Ishikawa (cell line): ENCODE measurements around the gene GPR15LG.
A peak's percentile ranks its signal among the peaks of the same experiment; 100 is the strongest.

Experiments used
- CEBPB ChIP-seq: IDR thresholded peaks from 2 replicates; pipeline ENCODE4 v1.6.1; 2012
- CREB1 ChIP-seq: IDR thresholded peaks from 2 replicates; pipeline ENCODE4 v1.6.1; 2012; ENCODE audit warnings: low read depth
- EP300 ChIP-seq: IDR thresholded peaks from 2 replicates; pipeline ENCODE4 v1.6.1; 2012; ENCODE audit warnings: borderline replicate concordance
- FOXM1 ChIP-seq: IDR thresholded peaks from 2 replicates; pipeline ENCODE4 v1.6.1; 2012; ENCODE audit warnings: low read depth, borderline replicate concordance
- NFIC ChIP-seq: IDR thresholded peaks from 2 replicates; pipeline ENCODE4 v1.6.1; 2012
- RAD21 ChIP-seq: IDR thresholded peaks from 2 replicates; pipeline ENCODE4 v1.6.1; 2012; ENCODE audit warnings: low read depth
- TAF1 ChIP-seq: IDR thresholded peaks from 2 replicates; pipeline ENCODE4 v1.6.1; 2012; ENCODE audit warnings: low read depth, mild to moderate bottlenecking
- YY1 ChIP-seq: IDR thresholded peaks from 2 replicates; pipeline ENCODE4 v1.6.1; 2012; ENCODE audit warnings: low read depth
- TF ChIP-seq, protein P1 (sequence below): IDR thresholded peaks from 2 replicates; pipeline ENCODE4 v1.6.1; 2012; ENCODE audit warnings: low read depth, mild to moderate bottlenecking
- TF ChIP-seq, protein P2 (sequence below): IDR thresholded peaks from 2 replicates; pipeline ENCODE4 v1.6.1; 2012
- TF ChIP-seq, protein P3 (sequence below): IDR thresholded peaks from 2 replicates; pipeline ENCODE4 v1.6.1; 2012

DNA sequence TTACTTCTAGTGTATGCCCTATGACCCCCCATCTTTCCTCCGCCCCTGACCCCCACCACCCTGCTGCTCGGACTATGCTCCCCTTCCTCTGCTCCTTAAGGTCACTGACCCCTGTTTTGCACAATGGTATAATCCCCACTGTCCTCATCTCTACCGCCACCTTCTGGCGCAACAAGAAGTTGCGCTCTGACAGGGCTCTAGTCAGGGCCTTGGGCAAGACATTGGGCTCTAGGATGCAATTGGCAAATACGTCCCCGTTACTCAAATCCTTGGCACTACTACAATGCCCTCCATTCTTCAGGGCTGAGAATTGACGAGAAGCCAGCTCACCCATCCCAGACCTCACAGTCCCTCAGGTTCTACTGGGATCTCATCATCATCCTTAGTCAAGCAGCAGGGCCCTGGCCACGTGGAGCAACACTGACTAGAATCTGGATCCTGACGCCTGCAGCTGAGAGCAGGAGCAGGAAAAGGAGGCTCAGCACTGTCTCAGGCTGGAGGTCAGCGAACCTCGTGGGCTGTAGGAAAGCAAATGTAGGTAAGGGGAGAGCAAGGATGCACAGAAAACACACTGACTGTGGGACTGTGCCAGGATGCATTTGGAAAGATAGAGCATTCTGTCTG, 41.1 kb downstream of the GPR15LG start:
- TF ChIP-seq CREB1 (no peak), RAD21 (peak; percentile 48), TAF1 (no peak), EP300 (no peak), CEBPB (no peak), FOXM1 (no peak), YY1 (no peak), NFIC (no peak)
- TF ChIP-seq, protein P1, sequence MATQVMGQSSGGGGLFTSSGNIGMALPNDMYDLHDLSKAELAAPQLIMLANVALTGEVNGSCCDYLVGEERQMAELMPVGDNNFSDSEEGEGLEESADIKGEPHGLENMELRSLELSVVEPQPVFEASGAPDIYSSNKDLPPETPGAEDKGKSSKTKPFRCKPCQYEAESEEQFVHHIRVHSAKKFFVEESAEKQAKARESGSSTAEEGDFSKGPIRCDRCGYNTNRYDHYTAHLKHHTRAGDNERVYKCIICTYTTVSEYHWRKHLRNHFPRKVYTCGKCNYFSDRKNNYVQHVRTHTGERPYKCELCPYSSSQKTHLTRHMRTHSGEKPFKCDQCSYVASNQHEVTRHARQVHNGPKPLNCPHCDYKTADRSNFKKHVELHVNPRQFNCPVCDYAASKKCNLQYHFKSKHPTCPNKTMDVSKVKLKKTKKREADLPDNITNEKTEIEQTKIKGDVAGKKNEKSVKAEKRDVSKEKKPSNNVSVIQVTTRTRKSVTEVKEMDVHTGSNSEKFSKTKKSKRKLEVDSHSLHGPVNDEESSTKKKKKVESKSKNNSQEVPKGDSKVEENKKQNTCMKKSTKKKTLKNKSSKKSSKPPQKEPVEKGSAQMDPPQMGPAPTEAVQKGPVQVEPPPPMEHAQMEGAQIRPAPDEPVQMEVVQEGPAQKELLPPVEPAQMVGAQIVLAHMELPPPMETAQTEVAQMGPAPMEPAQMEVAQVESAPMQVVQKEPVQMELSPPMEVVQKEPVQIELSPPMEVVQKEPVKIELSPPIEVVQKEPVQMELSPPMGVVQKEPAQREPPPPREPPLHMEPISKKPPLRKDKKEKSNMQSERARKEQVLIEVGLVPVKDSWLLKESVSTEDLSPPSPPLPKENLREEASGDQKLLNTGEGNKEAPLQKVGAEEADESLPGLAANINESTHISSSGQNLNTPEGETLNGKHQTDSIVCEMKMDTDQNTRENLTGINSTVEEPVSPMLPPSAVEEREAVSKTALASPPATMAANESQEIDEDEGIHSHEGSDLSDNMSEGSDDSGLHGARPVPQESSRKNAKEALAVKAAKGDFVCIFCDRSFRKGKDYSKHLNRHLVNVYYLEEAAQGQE: no peak
- TF ChIP-seq, protein P2, sequence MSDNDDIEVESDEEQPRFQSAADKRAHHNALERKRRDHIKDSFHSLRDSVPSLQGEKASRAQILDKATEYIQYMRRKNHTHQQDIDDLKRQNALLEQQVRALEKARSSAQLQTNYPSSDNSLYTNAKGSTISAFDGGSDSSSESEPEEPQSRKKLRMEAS: no peak
- TF ChIP-seq, protein P3, sequence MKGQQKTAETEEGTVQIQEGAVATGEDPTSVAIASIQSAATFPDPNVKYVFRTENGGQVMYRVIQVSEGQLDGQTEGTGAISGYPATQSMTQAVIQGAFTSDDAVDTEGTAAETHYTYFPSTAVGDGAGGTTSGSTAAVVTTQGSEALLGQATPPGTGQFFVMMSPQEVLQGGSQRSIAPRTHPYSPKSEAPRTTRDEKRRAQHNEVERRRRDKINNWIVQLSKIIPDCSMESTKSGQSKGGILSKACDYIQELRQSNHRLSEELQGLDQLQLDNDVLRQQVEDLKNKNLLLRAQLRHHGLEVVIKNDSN: no peak
